ENCODE results near the gene COPZ1. TPM values are rescaled to one million over a fixed set of nuclear protein-coding genes. Genes with fewer than 3 reads are reported as not detected.

COPZ1 gene
- total RNA-seq, 4 donors from 2014 or later: 60.8 to 92.3 (median 79.5) TPM

GRCh38 chr12:54294152-54294952 is 30.6 kb upstream of the COPZ1 start:
- TF ChIP-seq, protein P1, sequence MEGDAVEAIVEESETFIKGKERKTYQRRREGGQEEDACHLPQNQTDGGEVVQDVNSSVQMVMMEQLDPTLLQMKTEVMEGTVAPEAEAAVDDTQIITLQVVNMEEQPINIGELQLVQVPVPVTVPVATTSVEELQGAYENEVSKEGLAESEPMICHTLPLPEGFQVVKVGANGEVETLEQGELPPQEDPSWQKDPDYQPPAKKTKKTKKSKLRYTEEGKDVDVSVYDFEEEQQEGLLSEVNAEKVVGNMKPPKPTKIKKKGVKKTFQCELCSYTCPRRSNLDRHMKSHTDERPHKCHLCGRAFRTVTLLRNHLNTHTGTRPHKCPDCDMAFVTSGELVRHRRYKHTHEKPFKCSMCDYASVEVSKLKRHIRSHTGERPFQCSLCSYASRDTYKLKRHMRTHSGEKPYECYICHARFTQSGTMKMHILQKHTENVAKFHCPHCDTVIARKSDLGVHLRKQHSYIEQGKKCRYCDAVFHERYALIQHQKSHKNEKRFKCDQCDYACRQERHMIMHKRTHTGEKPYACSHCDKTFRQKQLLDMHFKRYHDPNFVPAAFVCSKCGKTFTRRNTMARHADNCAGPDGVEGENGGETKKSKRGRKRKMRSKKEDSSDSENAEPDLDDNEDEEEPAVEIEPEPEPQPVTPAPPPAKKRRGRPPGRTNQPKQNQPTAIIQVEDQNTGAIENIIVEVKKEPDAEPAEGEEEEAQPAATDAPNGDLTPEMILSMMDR (IDR thresholded peaks at IDR 0.05; ENCODE audit: low read depth): no peak

DNA sequence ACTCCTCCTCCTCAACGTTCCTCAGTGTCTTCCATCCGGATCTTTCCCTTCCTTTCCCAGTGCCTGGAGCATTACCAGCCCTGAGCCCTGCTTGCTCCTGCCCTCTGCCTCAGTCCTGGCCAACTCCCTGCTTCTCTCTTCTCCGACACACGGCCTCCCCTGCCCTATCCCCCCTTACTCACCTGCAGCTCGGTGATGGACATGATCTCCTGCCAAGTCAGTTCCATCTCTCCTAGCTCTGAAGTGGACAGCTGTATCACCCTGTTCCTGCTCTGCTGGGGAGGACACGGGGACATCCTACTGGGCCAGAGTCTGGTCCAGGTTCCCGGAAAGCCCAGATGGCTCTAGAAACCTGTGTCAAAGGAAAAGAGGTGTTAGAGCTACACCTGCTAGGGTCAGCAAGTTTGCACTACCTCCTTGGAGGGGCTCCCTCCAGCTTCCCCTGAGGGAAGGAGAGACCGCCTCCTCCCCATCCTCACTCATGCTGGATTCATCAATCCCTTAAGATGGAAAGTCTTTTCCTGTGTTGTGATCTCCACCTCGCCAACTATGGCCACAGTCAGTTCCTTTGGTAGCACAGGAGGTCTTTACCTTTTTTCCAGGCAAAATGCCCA is 29.9 kb upstream of the COPZ1 start:
- TF ChIP-seq, protein P1 (IDR thresholded peaks at IDR 0.05; ENCODE audit: low read depth): no peak

DNA sequence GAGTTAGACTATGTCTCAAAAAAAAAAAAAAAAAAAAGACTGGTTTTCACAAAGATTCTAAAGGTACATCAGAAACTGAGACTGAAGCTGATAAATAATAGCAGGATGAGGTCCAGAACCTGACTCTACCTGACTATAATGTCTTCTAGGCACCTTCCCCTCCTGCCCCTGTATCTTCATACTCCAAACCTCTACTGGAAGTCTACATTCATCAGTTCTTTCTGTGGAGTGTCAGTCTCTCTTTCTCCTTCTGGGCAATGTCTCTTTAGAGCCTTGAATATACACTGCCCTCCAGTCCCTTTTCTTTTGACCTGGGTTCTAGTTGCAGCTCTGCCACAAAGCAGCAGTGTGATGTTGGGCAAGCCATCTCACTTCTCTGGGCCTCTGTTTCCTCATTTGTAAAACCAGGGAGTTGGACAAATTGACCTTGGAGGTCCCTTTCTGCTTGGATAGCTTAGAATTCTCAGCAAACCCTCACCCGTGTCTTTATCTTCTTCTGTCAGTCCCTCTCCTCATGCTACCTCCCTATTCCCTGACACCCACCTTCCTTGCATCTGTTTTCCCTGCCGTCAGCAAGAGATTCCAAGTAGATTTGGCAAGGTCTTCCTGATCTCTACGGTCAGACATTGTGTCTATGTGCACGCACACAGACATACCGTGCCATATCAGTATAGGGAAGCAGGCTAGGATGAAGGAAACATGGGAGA is 28.4 kb upstream of the COPZ1 start:
- TF ChIP-seq, protein P1 (IDR thresholded peaks at IDR 0.05; ENCODE audit: low read depth): no peak

GRCh38 chr12:54298904-54299303 is 26.0 kb upstream of the COPZ1 start:
- TF ChIP-seq, protein P1 (IDR thresholded peaks at IDR 0.05; ENCODE audit: low read depth): no peak

GRCh38 chr12:54299515-54300224 is 25.3 kb upstream of the COPZ1 start:
- TF ChIP-seq, protein P1 (IDR thresholded peaks at IDR 0.05; ENCODE audit: low read depth): no peak

GRCh38 chr12:54300225-54300731 is 24.7 kb upstream of the COPZ1 start:
- TF ChIP-seq, protein P1 (IDR thresholded peaks at IDR 0.05; ENCODE audit: low read depth): no peak
